ENCODE results near the gene CALD1.

The CALD1 gene

GRCh38 chr7:134783294-134784069 lies 4.0 kb downstream of the CALD1 start:
- no peaks in the 10 kb centered on the region for H3K4me1 ChIP-seq (ENCODE audit: control insufficient read depth in 1 of 2, insufficient read depth in 1 of 2, low read depth in 1 of 2, low read length in 1 of 2)

GRCh38 chr7:134784251-134785049 lies 5.0 kb downstream of the CALD1 start:
- no peaks in the 10 kb centered on the region for H3K36me3 ChIP-seq
- H3K27ac ChIP-seq: no peak overlapping the region
- no peaks in the 10 kb centered on the region for H3K4me1 ChIP-seq (ENCODE audit: control insufficient read depth in 1 of 2, insufficient read depth in 1 of 2, low read depth in 1 of 2, low read length in 1 of 2)
- no peaks in the 10 kb centered on the region for H3K9me3 ChIP-seq
- peaks cover 19% of the 10 kb centered on the region for H3K27me3 ChIP-seq
- H3K4me3 ChIP-seq (ENCODE audit: low read depth in 1 of 2, low read length in 1 of 2): no peak overlapping the region
- TF ChIP-seq CTCF (IDR thresholded peaks at IDR 0.05): no peak

More at GRCh38 chr7:134783294-134784069, 4.0 kb downstream of the CALD1 start:
- Histone ChIP-seq H3K27me3 (peaks cover 23% of the 10 kb centered on the region), H3K4me3 (ENCODE audit: low read depth in 1 of 2, low read length in 1 of 2) (no peak overlapping the region), H3K36me3 (no peaks in the 10 kb centered on the region), H3K27ac (no peak overlapping the region), H3K9me3 (no peaks in the 10 kb centered on the region)
- no peak for TF ChIP-seq CTCF (IDR thresholded peaks at IDR 0.05)

GRCh38 chr7:134785842-134786241 lies 6.4 kb downstream of the CALD1 start:
- TF ChIP-seq CTCF (IDR thresholded peaks at IDR 0.05): no peak
- no peaks in the 10 kb centered on the region for H3K36me3 ChIP-seq
- no peak overlapping the region for H3K27ac ChIP-seq
- H3K9me3 ChIP-seq: no peaks in the 10 kb centered on the region
- no peaks in the 10 kb centered on the region for H3K4me1 ChIP-seq (ENCODE audit: control insufficient read depth in 1 of 2, insufficient read depth in 1 of 2, low read depth in 1 of 2, low read length in 1 of 2)
- peaks cover 7% of the 10 kb centered on the region for H3K27me3 ChIP-seq
- no peak overlapping the region for H3K4me3 ChIP-seq (ENCODE audit: low read depth in 1 of 2, low read length in 1 of 2)

GRCh38 chr7:134787064-134787463 lies 7.6 kb downstream of the CALD1 start:
- no peak for TF ChIP-seq CTCF (IDR thresholded peaks at IDR 0.05)
- H3K9me3 ChIP-seq: no peaks in the 10 kb centered on the region
- no peaks in the 10 kb centered on the region for H3K36me3 ChIP-seq
- no peak overlapping the region for H3K4me3 ChIP-seq (ENCODE audit: low read depth in 1 of 2, low read length in 1 of 2)
- no peaks in the 10 kb centered on the region for H3K27me3 ChIP-seq
- H3K27ac ChIP-seq: no peak overlapping the region
- no peaks in the 10 kb centered on the region for H3K4me1 ChIP-seq (ENCODE audit: control insufficient read depth in 1 of 2, insufficient read depth in 1 of 2, low read depth in 1 of 2, low read length in 1 of 2)

GRCh38 chr7:134787720-134788119 lies 8.3 kb downstream of the CALD1 start:
- no peak overlapping the region for H3K27ac ChIP-seq
- no peaks in the 10 kb centered on the region for H3K36me3 ChIP-seq
- no peak overlapping the region for H3K4me3 ChIP-seq (ENCODE audit: low read depth in 1 of 2, low read length in 1 of 2)
- no peak for TF ChIP-seq CTCF (IDR thresholded peaks at IDR 0.05)
- H3K9me3 ChIP-seq: no peaks in the 10 kb centered on the region
- no peaks in the 10 kb centered on the region for H3K4me1 ChIP-seq (ENCODE audit: control insufficient read depth in 1 of 2, insufficient read depth in 1 of 2, low read depth in 1 of 2, low read length in 1 of 2)
- H3K27me3 ChIP-seq: no peaks in the 10 kb centered on the region

All from neutrophil (primary cell).